PC-9 (cell line): ENCODE measurements around the gene CRYL1.

Experiments
- CTCF ChIP-seq: fragments of 200-600 bp; sonication (generic); conservative IDR thresholded peaks from 2 replicates; pipeline ENCODE4 v1.6.1; 2017; ENCODE audit warnings: mixed run types, antibody characterized with exemption, mild to moderate bottlenecking, moderate library complexity
- EZH2 ChIP-seq: fragments of 200-600 bp; sonication (generic); IDR thresholded peaks from 2 replicates; pipeline ENCODE4 v1.8.0; 2017; ENCODE audit warnings: antibody characterized with exemption, low read depth

- TF ChIP-seq CTCF (no peak), EZH2 (no peak)
Observed at GRCh38 chr13:20420938-20421337, 104.7 kb downstream of the CRYL1 start.
